Motor neuron (in vitro differentiated cells): ENCODE results near the gene PSMG2. TPM values are rescaled to one million over a fixed set of nuclear protein-coding genes. Genes with fewer than 3 reads are reported as not detected.

ENCODE experiments used
- ATAC-seq, 8 experiments: fragments of 200-7000 bp; cut with Tn5 transposase; replicated peaks in 6 of 8; 2 replicates each; pipeline ENCODE4 v1.8.0; 2021; ENCODE audit warnings: mild to moderate bottlenecking in 8 of 8, moderate library complexity in 8 of 8
- H3K27ac ChIP-seq, 2 donors: fragments of 250-450 bp; sonication (Bioruptor Pico); 2 replicates each; pipeline ENCODE4 v1.9.0; 2021; ENCODE audit warnings: antibody characterized with exemption in 2 of 2, mild to moderate bottlenecking in 2 of 2, moderate library complexity in 1 of 2
- H3K4me1 ChIP-seq, 2 donors: fragments of 250-450 bp; sonication (Bioruptor Pico); replicated peaks in 1 of 2; 2 replicates each; pipeline ENCODE4 v1.6.1; 2021; ENCODE audit warnings: antibody characterized with exemption in 2 of 2, mild to moderate bottlenecking in 2 of 2, moderate library complexity in 1 of 2
- H3K4me3 ChIP-seq, 5 donors: fragments of 250-450 bp; sonication (Bioruptor Pico); 2 replicates each; pipeline ENCODE4 v1.9.0; 2021; ENCODE audit warnings: antibody characterized with exemption in 5 of 5, mild to moderate bottlenecking in 5 of 5, moderate library complexity in 4 of 5
- WGBS, 10 experiments: fragments of 450-650 bp; shearing (Covaris generic); methylation state at CpG; one replicate each; pipeline ENCODE4 v1.0.0; 2022; 5-methylcytosine and 5-hydroxymethylcytosine counted together
- in situ Hi-C, 9 experiments: fragments of 400-800 bp; cut with MboI; loops; one replicate each; pipeline ENCODE4 v1.15.0; 2021; ENCODE audit warnings: low sequenced_read_pairs in 9 of 9, low pct_unique_long_range_greater_than_20kb in 2 of 9; ENCODE audit not compliant: unreplicated experiment in 9 of 9
- total RNA-seq, 8 experiments: library from RNA; unstranded; fragments of 300-600 nt; gene quantifications; 2 replicates each; pipeline versions ENCODE4 v1.2.3 to v1.2.4, GENCODE V29; 2022

PSMG2 gene
- total RNA-seq, 8 experiments from 2014 or later: 50.4 to 82.0 (median 65.2) TPM

DNA sequence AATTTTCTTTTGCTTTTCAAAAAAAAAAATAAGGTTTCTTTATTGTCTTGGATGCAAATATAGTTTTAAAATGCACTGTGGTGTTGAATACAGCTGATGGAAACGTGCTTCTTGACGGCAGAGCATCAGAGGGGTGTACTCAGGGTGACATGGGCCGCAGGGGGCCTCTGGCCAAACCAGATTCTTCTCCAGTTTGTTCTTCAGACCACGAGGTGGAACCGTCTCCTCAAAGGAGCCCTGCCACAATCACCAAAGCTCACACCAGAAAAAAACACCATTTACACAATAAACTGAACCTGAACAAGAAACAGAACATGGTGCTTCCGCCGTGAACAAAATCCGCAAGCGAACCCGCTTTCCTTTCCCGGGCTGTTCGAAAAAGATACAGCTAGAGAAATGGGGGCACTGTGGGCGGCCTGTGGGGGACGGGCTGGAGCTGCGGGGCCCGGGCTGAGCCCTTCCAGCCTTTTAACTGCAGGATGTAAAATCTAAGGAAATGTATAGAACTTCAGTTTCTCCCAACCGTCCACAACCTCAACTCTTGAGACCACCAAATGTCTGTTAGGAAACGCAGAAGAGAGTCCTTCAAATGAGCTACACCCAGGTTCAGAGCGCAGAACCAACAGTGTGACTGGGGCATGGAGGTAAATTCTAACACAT is 34.5 kb downstream of the PSMG2 start:
- H3K27ac ChIP-seq: no peak overlapping the region
- no peak overlapping the region for H3K4me3 ChIP-seq
- in situ Hi-C loops: loop anchor here in 4 of 9 experiments (10.0 to 25.0 kb wide), 3 partner anchors 187 to 200 kb away; partner anchors contain the start of gene SEH1L (in 2 of the 4)
- no peak for ATAC-seq
- 60 to 92% (median 86%) methylated on average over 1 to 15 of the region's 19 CpGs; no CpG with 5 or more reads in 2 of the 10 experiments for WGBS, 10 experiments
- H3K4me1 ChIP-seq: no peaks in the 10 kb centered on the region

DNA sequence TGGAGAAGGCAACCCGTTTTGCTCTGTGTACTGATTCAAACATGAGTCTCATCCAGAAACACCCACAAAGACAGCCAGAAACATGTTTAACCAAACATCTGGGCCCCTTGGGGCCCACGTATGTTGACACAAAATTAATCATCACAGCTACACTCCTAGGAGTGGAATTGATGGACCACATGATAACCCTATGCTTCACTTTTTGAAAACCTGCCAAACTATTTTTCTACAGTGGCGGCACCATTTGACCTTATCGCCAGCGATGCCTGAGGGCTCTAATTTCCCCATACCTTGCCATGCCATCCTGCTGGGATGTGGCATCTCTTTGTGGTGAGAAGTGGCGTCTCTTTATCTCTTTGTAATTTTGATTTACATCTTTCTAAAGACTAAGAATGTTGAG is 38.5 kb downstream of the PSMG2 start:
- in situ Hi-C loops: loop anchor here in 2 of 9 experiments (25.0 kb wide), 1 partner anchor 196 kb away; the partner anchor contains the start of gene SEH1L (in 2 of the 2)
- H3K4me3 ChIP-seq: no peak overlapping the region
- no peak for ATAC-seq
- H3K4me1 ChIP-seq: no peaks in the 10 kb centered on the region
- no peak overlapping the region for H3K27ac ChIP-seq
- 9 to 94% (median 80%) methylated on average over 1 to 6 of the region's 6 CpGs; no CpG with 5 or more reads in 1 of the 10 experiments for WGBS, 10 experiments

DNA sequence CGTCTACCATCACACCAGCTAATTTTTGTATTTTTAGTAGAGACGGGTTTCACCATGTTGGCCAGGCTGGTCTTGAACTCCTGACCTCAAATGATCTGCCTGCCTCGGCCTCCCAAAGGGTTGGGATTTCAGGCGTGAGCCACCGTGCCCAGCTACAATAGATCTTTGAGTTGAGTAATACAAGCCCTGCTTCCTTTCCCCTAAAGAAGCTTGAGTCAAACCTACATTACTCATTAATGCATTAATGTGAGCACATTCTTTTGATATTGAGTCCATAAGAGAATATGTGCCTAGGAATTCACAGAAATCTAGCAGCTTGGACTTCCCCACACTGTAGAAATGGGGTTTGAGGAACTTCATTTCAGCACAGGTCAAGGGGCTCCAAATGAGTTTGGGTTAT is 39.6 kb downstream of the PSMG2 start:
- in situ Hi-C loops: loop anchor here in 2 of 9 experiments (25.0 kb wide), 1 partner anchor 195 kb away; the partner anchor contains the start of gene SEH1L (in 2 of the 2)
- no peak for ATAC-seq
- no peaks in the 10 kb centered on the region for H3K4me1 ChIP-seq
- 16 to 100% (median 89%) methylated on average over 1 to 4 of the region's 5 CpGs; no CpG with 5 or more reads in 3 of the 10 experiments for WGBS, 10 experiments
- no peak overlapping the region for H3K4me3 ChIP-seq
- no peak overlapping the region for H3K27ac ChIP-seq

DNA sequence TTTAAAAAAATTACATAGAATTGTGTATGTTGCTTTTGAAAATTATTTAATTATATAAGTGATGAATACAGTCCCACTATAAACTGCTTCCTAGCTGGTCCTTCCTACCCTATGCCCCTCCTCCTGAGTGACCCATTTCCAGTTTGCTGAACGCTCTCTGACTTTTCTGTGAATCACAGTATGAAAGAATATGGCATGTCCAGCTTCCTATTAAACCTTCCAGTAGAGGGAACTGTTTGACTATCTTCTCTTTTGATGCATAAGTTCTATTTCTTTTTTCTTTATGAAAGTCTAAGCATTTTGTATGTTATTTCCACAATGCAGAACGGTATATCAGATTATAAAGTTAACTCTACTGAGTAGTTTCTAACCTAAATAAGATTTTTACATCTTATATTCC is 41.3 kb downstream of the PSMG2 start:
- in situ Hi-C loops: loop anchor here in 2 of 9 experiments (25.0 kb wide), 1 partner anchor 193 kb away; the partner anchor contains the start of gene SEH1L (in 2 of the 2)
- Histone ChIP-seq H3K4me1 (no peaks in the 10 kb centered on the region), H3K4me3 (no peak overlapping the region), H3K27ac (no peak overlapping the region)
- WGBS, 10 experiments: 0 to 38% (median 0%) methylated on average over 1 to 2 of the region's 2 CpGs; no CpG with 5 or more reads in 1 of the 10 experiments
- peak in 3 of 8 experiments; percentile 75 to 80 (median 77) for ATAC-seq

DNA sequence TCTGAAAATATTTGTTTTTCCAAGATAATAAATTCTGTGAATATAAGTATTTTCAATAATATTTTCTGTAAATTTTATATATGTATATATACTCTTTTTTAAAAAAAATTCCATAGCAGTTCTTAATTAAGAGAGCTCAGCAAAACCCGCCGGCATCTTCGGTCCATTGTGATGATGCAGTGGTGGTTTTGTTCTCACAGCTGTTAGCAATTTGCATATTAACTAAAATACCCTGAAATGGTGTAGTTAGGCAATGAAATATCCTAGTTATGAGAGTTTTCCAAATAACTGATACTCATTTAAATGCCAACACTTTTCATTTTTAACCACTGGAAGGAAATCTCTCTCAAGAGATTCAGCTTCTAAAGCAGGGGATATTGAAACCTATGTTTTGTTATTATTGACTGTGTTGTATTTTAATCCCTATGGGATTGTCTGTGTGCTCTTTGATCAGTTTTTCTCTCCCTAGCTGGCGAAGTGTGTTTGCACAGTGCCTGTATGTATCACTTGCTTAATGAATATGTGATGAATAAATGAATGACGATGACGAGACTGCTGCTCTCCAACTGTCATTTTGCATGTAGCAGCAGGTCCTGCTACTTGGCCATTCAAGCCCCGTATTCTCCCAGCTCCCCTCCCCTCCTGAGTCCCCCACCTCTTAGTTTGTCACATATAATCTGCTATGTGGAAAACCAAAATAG is 42.4 kb downstream of the PSMG2 start:
- no peak overlapping the region for H3K4me3 ChIP-seq
- ATAC-seq: peak in 3 of 8 experiments; percentile 85 to 88 (median 87)
- in situ Hi-C loops: loop anchor here in 2 of 9 experiments (25.0 kb wide), 1 partner anchor 192 kb away; the partner anchor contains the start of gene SEH1L (in 2 of the 2)

DNA sequence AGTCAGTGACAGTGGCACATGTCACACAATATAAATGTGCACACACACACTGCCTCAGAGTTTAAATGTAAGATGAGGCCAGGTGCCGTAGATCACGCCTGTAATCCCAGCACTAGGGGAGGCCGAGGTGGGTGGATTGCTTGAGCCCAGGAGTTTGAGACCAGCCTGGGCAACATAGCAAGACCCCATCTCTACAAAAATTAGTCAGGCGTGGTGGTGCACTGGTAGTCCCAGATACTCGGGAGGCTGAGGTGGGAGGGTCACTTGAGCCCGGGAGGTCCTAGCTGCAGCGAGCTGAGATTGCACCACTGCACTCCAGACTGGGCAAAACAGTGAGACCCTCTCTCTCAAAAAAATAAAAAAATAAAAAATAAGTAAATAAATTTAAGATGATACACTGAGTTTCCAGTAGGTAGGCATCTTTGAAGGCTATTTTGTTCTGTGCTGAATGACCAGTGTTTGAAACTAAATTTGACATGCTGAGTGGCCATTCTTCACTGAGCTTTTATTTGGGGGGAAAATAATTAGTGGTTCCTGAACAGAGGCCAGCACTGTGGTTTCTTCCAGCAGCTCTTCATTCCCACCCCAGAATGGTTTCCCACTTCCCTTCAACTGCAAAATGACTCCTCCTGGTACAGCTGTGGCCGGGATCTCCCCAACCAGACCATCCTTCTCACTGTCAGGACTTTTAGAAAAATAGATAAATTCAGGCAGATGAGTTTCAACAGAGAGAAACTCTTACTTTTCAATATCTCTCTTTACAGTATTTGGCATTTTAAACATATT is 44.9 kb downstream of the PSMG2 start:
- Histone ChIP-seq H3K27ac (no peak overlapping the region), H3K4me3 (no peak overlapping the region), H3K4me1 (no peaks in the 10 kb centered on the region)
- in situ Hi-C loops: loop anchor here in 2 of 9 experiments (25.0 kb wide), 1 partner anchor 190 kb away; the partner anchor contains the start of gene SEH1L (in 2 of the 2)
- no peak for ATAC-seq
- 40 to 100% (median 80%) methylated on average over 1 to 5 of the region's 8 CpGs; no CpG with 5 or more reads in 2 of the 10 experiments for WGBS, 10 experiments

More for the DNA sequence above, 42.4 kb downstream of the PSMG2 start:
- H3K4me1 ChIP-seq: no peaks in the 10 kb centered on the region
- WGBS, 10 experiments: 5 to 64% (median 40%) methylated on average over 3 to 6 of the region's 7 CpGs; no CpG with 5 or more reads in 3 of the 10 experiments
- H3K27ac ChIP-seq: no peak overlapping the region

DNA sequence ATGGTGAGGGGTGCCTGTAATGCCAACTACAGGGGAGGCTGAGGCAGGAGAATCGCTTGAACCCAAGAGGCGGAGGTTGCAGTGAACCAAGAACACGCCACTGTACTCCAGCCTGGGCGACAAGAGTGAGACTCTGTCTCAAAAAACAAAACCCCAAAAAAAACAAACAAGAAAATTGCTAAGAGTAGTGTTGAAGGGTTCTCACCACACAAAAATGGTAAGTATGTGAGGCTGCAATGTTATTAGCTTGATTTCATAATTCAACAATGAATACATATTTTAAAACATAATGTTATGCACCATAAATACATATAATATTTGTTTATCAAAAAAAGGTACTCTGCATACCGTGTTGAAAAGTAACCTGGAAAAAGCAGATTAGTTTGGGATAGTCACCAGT is 45.8 kb downstream of the PSMG2 start:
- no peak overlapping the region for H3K4me3 ChIP-seq
- H3K27ac ChIP-seq: no peak overlapping the region
- WGBS, 10 experiments: 50 to 100% (median 83%) methylated on average over 1 to 4 of the region's 5 CpGs; no CpG with 5 or more reads in 1 of the 10 experiments
- no peaks in the 10 kb centered on the region for H3K4me1 ChIP-seq
- in situ Hi-C loops: loop anchor here in 2 of 9 experiments (25.0 kb wide), 1 partner anchor 189 kb away; the partner anchor contains the start of gene SEH1L (in 2 of the 2)
- peak in 1 of 8 experiments; percentile 7 for ATAC-seq

DNA sequence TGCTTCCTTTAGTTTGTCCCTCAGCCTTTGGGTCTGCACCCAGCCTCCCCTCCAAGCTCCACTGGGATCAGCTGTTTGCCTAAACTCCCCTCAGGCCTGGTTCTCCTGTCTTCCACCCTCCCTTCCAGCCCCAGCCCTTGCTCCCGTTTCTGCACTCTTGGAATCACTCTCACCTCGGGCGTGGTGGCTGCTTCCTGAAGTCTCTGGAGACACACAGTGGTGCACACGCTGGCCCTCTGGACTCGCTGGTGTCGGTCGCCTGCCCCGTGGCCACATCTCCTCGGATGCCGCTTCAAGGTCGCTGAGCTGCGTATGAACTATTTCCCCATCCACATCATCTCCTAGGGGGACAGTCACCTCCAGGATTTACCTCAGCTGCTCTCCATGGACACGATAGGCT is 46.3 kb downstream of the PSMG2 start:
- Histone ChIP-seq H3K27ac (no peak overlapping the region), H3K4me1 (no peaks in the 10 kb centered on the region), H3K4me3 (no peak overlapping the region)
- in situ Hi-C loops: loop anchor here in 2 of 9 experiments (25.0 kb wide), 1 partner anchor 188 kb away; the partner anchor contains the start of gene SEH1L (in 2 of the 2)
- ATAC-seq: peak in 1 of 8 experiments; percentile 19
- 60 to 95% (median 84%) methylated on average over 1 to 10 of the region's 13 CpGs; no CpG with 5 or more reads in 4 of the 10 experiments for WGBS, 10 experiments

DNA sequence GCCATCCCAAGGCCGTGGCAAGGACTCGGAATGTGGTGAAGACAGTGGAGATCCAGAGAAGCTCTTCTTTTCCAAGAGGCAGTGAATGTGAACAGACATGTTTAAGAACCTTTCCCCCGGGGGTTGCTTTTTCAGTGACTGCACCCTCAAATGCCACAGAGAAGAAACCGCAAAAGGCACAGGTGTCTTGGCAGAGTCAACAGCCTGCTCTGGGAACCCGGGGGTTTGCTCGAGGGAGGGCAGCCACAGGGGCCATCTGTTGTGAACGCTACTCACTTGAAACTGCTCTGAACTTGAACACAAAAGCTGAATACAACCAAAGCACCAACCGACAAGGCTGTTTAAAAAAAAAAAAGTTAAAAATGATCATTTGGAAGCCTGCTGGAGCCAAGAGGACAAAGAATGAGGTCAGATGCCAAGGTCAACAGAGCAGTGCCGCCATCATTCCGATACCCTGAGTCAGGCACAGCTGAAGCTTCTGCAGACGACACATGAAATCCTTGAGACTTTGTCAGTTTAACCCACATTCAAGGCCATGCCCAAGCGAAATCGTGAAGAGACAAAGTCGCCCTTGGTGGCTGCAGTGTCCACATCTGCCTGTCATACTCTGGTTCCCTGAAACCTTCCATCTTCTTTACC is 47.4 kb downstream of the PSMG2 start:
- 60 to 100% (median 78%) methylated on average over 1 to 9 of the region's 14 CpGs; no CpG with 5 or more reads in 1 of the 10 experiments for WGBS, 10 experiments
- in situ Hi-C loops: no loop called here

DNA sequence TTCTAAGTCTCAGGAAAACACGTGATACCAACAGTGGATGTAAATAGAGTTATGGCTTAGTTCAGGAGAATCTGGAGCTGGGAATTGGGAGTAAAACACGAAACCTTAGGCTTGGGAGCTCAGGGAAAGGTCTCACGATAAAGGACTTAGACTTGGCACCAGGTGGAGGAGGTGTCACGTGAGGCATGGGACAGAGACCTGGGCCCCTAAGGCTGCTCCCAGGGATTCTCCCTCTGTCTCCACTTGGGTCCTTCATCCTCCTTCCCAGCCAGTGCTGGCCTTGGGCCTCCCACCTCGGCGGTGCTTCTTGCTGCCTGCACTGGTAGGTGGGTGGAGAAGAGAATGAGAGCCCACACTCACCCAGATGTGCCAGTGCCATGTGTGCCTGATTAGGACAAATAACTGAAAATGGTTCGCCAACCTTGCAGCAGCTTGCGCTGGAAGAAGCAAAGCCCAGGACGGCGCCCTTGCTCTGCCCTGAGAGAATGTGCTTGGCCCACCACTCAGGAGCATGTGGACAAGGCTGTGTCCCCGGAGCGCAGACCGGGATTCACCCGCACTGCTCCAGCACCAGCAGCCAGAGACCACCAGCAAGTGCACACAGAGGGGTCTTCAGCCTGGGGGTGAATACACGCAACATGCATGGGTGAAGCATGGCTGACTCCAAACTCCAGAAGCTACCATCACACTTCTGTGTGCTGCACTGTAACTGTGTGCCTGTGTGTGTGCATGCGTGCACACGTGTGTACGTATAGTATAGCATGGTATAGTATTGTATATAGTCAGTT is 48.1 kb downstream of the PSMG2 start:
- no peak overlapping the region for H3K27ac ChIP-seq
- H3K4me1 ChIP-seq: no peaks in the 10 kb centered on the region
- in situ Hi-C loops: no loop called here
- 73 to 100% (median 85%) methylated on average over 1 to 4 of the region's 18 CpGs; no CpG with 5 or more reads in 3 of the 10 experiments for WGBS, 10 experiments
- no peak overlapping the region for H3K4me3 ChIP-seq
- ATAC-seq: no peak

More for the DNA sequence above, 47.4 kb downstream of the PSMG2 start:
- no peak for ATAC-seq
- H3K4me3 ChIP-seq: no peak overlapping the region
- no peak overlapping the region for H3K27ac ChIP-seq
- H3K4me1 ChIP-seq: no peaks in the 10 kb centered on the region

DNA sequence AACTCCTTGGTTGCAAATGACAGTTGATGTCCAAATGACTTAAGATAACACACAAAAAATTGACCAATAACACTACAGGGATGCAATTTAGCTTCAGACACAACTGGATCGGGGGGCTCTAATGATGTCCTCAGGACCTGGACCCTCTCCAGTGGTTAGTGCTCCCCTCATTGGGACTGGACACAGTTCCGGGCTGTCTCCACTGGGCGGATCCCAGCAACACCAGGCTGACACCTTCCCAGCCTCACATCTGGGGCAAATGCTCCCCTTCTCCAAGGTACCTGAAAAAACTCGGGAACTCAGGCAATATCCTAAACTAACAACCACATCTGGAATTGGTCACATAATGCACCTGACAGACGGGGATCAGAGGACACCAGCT is 48.7 kb downstream of the PSMG2 start:
- in situ Hi-C loops: no loop called here
- no peak overlapping the region for H3K4me3 ChIP-seq
- no peak for ATAC-seq
- H3K27ac ChIP-seq: no peak overlapping the region
- WGBS, 10 experiments: 77 to 100% (median 83%) methylated on average over 1 to 4 of the region's 5 CpGs; no CpG with 5 or more reads in 5 of the 10 experiments
- no peaks in the 10 kb centered on the region for H3K4me1 ChIP-seq
